ENCODE measurements around the gene CHAT.

Gene CHAT

GRCh38 chr10:49613882-49614241 is at the start of gene CHAT:
Gene CHAT, plus strand, starts transcription at chr10:49614037. Its CDS starts 153 bp downstream, at chr10:49614190.
- no peak for DNase-seq

- no peak for DNase-seq
Measured at GRCh38 chr10:49564461-49565009, 49.3 kb upstream of the CHAT start.

DNA sequence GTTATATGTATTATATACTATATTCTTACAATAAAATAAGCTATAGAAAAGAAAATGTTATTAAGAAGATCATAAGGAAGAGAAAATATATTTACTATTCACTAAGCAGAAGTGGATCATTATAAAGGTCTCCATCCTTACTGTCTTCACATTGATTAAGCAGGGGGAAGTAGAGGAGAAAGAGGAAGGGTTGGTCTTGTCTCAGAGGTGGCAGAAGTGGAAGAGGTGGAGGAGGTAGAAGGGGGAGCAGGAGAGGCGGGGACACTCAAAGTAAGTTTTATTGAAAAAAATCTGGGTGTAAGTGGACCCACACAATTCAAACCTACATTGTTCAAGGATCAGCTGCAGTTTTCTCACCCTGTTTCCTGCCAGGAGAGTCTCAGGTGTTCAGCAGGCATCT is 46.0 kb upstream of the CHAT start:
- DNase-seq, result no peak

DNA sequence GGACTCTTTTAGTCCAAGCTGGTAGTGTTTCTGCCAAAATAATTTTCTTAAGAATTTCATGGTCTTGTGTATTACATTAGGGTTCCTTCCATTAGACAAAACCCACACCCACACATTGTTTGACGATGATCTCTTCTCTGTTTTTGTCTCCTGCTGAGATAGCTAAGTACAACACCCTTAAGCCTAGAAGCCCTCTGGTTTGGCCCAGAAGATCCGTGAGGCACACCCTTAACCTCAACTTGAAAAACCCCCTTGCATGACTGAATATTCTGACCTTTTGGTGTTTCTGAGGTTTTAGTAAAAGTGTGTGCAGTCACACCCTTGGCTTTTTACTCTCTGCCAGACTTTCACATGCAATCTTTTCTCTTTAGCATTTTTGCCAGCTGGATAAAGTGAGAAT is 45.6 kb upstream of the CHAT start:
- no peak for DNase-seq

DNA sequence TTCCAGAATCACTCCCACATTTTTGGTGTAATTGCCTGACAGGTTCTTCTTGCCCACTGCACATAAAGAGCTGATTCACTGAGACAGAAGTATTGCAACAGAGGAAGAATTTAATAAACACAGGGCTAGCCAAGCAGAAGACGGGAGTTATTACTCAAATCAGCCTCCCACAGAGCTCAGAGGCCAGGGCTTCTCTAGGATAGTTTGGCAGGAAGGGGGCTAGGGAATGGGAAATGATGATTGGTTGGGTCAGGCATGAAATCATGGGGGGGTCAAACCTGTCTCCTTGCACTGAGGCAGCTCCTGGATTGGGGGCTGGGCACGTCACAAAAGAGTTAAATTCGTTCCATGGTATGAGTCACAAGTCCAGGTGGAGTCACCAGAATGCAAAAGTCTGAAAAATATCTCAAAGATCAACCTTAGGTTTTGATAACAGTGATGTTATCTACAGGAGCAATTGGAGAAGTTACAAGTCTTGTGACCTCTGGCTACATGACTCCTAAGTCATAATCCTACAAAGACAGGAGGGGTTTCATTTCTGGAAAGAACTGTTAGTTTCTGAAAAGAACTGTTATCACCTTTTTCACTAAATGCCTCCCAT is 44.7 kb upstream of the CHAT start:
- DNase-seq, result no peak

- DNase-seq, result no peak
Measured at GRCh38 chr10:49571388-49571787, 42.4 kb upstream of the CHAT start.

- no peak for DNase-seq
Measured at GRCh38 chr10:49572594-49573114, 41.2 kb upstream of the CHAT start.

DNA sequence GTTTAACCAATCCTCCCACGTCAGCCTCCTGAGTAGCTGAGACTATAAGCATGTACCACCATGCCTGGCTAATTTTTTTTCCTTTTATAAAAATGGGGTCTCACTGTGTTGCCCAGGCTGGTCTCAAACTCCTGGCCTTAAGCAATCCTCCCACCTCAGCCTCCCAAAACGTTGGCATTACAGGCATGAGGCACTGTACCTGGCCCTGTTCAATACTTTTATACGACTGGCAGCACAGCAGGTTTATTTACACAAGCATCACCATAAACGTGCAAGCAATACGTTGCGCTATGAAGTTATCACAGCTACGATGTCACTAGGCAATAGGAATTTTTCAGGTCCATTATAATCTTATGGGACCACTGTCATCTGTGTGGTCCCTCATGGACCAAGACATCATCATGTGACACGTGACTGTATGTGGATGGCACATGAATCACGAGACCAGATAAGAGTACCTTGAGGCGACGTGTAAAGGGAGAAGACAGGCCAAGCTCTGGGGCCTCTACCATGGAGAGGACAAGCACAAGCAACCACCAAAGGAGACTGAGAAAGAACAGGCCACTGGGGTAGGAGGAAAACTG is 38.3 kb upstream of the CHAT start:
- DNase-seq, result no peak

DNA sequence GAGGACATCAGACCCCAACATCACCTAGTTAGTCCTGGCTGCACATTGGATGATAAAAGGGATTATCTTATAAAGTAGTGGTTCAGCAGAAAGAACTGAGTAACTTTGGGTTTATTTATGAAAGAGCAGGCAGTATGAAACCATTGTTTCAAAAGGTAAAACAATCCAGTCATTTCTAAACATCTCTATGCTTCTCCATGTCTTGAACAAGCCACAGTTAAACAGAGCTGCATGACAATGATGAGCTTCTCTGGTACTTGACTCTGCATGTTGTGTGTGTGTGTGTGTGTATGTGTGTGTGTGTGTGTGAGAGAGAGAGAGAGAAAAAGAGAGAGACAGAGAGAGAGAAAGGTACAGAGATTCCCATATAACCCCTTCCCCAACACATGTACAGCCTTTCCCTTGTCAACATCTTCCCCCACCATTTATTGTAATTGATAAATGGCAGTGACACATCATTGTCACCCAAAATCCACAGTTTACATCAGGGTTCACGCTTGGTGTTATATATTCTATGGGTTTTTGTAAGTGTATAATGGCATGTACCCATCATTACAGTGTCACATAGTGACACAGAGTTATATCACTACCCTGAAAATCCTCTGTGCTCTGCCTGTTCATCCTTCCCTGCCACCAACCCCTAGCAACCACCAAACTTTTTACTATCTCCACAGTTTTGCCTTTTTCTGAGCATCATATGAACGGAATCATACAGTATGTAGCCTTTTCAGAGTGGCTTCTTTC is 36.5 kb upstream of the CHAT start:
- no peak for DNase-seq

DNA sequence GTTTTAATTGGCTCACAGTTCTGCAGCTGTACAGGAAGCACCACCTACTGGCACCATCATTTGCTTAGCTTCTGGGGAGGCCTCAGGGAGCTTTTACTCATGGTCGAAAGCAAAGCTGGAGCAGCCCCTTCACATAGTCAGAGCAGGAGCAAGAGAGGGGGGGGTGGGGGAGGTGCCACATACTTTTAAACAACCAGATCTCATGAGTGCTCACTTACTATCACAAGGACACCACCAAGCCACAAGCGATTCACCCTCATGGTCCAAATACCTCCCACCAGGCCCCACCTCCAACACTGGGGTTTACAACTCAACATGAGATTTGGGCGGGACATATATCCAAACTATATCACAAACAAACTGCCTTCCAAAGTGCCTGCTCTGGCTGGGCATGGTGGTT is 35.4 kb upstream of the CHAT start:
- DNase-seq, result no peak

DNA sequence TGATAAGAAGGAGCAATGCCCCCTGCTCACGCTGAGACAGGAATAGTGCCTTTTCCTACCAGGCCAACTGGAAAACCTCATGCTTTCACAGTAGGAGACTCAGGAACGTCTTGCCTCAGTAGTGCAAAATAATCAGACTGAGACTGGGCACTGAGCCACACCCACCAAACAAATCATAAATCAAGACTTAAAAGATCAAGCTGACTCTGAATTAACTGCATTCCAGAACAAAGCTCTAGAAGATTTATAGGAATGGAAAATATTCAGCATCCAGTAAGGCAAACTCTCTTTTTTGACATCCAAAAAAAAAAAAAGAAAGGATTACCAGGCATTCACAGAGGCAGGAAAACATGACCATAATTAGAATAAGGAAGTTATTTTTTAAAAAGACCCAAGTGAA is 34.2 kb upstream of the CHAT start:
- DNase-seq, result no peak

DNA sequence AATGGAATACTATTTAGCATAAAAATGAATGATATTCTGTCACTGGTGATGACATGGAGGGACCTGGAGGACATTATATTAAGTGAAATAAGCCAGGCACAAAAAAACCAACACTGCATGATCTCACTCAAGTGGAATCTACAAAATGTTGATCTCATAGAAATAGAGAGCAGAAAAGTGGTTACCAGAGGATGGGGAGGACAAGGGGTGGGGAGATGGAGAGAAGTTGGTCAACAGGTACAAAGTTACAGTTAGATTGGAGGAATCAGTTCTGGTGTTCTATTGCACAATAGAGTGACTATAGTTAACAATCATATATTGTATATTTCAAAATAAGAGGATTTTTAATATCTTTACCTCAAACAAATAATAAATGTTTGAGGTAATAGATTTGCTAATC is 28.4 kb upstream of the CHAT start:
- no peak for DNase-seq

GRCh38 chr10:49587981-49588380 is 25.9 kb upstream of the CHAT start:
- no peak for DNase-seq

DNA sequence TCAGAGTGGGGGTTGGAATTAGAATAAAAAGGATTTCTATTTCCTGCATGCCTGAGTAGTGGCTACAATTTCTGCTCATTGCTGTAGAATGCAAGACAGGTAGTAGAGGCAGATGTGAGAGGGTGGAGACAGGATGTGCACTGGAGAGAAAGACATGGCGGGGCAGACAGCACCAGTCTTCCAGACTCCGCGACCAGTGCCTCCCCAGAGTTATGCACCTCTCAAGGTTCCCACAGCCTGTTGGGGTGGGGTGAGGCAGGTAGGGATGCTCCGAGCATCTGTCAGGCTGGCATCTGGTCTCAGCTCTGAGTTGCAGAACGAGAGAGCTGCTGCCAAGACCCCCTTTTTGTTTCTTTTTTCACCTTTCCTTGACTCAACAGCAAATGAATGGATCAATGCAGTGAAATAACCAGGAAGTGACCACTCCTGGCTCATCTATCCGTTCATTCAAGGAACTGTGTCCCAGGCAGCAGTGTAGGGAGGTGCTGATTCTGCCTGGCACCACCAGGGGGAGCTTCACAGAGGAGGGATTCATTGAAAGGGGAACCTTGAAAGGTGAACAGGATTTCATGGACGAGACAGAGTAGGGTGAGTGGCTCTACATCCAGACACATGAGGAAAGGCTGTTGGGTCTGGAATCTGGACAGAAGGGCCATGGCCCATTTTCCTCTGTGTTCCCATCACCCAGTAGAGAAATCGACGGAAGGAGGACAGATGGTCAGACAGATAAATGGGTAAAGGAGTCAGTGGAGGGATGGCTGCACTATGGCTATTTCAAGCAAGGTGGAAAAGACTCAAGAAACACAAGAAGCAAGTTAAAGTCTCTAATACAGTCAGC is 20.9 kb upstream of the CHAT start:
- peak; percentile 65 for DNase-seq

DNA sequence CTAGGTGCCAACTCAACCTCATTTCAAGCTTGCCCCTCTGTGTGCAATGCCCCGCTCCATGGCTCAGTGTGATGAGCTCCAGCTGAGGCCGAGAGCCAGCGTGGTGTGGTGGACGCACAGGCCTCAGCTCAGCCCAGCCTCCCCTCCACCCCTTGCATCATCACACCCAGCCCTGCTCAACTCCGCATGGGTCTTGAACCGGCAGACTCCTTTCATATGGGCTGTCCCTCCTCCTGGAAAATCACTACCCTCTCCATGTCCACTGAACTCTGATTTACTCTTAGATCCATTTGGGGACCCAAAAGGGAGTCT is 20.3 kb upstream of the CHAT start:
- no peak for DNase-seq

- DNase-seq, result no peak
Measured at GRCh38 chr10:49593998-49594397, 19.8 kb upstream of the CHAT start.

- peak; percentile 48 for DNase-seq
Measured at GRCh38 chr10:49594594-49594993, 19.2 kb upstream of the CHAT start.

- DNase-seq, result no peak
Measured at GRCh38 chr10:49595003-49595712, 18.7 kb upstream of the CHAT start.

GRCh38 chr10:49595713-49596492 is 17.9 kb upstream of the CHAT start:
- no peak for DNase-seq

DNA sequence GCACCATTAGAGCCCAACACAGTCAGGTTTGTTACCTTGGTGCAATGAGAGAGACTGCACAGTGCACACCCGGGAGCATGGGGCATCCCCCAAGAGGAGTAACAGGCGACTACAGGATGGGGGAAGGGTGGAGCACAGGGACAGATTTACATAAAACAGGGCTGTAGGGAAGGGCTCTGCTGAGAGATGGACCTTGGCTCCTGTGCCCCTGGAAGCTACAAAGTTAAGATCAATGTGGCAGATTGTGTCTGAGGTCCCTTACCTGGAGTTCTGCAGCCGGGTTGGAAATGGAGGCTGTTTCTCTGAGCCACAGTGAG is 17.4 kb upstream of the CHAT start:
- DNase-seq, result no peak

DNA sequence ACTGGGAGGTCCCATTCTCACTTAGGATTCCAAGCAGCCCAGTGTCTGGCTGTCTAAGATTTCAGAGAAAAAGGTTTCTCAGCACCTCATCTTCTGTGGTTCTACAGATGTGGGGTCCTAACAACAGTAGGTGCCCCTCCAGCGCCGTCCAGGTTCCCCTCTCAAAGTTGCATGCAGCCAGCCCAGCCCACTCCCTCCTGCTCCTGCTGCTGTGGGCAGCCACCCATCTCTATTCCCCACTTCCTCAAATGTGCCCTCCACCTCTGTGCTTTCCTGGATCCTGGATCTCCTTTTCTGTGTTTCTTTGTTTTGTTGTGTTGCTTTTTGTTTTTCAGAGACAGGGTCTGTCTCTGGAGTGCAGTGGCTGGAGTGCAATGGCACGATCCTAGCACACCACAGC is 17.0 kb upstream of the CHAT start:
- DNase-seq, result no peak

Data from hematopoietic multipotent progenitor cell treated with erythropoietin and hydrocortisone succinate and interleukin-3 and kit ligand, for 8 days (in vitro differentiated cells).